DND-41 (cell line): ENCODE results near the gene SPNS1.
A peak's percentile ranks its signal among the peaks of the same experiment; 100 is the strongest.
"Not testable (repeated sequence)": the region's sequence is repeated elsewhere in the genome, so short reads cannot be mapped to it uniquely, and the experiment has no call there.

Source experiments
- ATAC-seq: fragments of 200-7000 bp; cut with Tn5 transposase; 3 replicates; pipeline ENCODE4 v1.9.1; 2021; ENCODE audit warnings: low read depth; ENCODE audit not compliant: insufficient read depth
- DNase-seq: peaks from one replicate; pipeline ENCODE4 v3.0.0-alpha.2; 2020
- H2AFZ ChIP-seq: 2 replicates; pipeline ENCODE4 v1.6.0; 2012; ENCODE audit warnings: low read depth, low read length
- H3K27ac ChIP-seq: 2 replicates; pipeline ENCODE4 v1.5.1; 2012; ENCODE audit warnings: low read length, inconsistent platforms
- H3K27me3 ChIP-seq: fragments of 200-600 bp; sonication (generic); 2 replicates; pipeline ENCODE4 v1.6.0; 2012; ENCODE audit warnings: low read length, mild to moderate bottlenecking, inconsistent platforms; ENCODE audit not compliant: insufficient read depth, poor library complexity
- H3K36me3 ChIP-seq: 2 replicates; pipeline ENCODE4 v1.5.1; 2012; ENCODE audit warnings: low read length, inconsistent platforms; ENCODE audit not compliant: insufficient read depth
- H3K4me1 ChIP-seq: 2 replicates; pipeline ENCODE4 v1.5.1; 2012; ENCODE audit warnings: mild to moderate bottlenecking, low read length; ENCODE audit not compliant: insufficient read depth
- H3K4me2 ChIP-seq: 2 replicates; pipeline ENCODE4 v1.6.0; 2012; ENCODE audit warnings: mild to moderate bottlenecking, moderate library complexity, low read length, inconsistent platforms; ENCODE audit not compliant: insufficient read depth
- H3K4me3 ChIP-seq, 2 experiments: fragments of 200-600 bp in 1 of 2; shearing (Covaris generic) in 1 of 2; 2 replicates each; pipeline ENCODE4 v1.5.1; 2012 to 2016; ENCODE audit warnings: inconsistent platforms in 2 of 2, low read length in 2 of 2, mild to moderate bottlenecking in 2 of 2, low read depth in 1 of 2, moderate library complexity in 1 of 2
- H3K79me2 ChIP-seq: 2 replicates; pipeline ENCODE4 v1.6.0; 2012; ENCODE audit warnings: low read length, inconsistent platforms; ENCODE audit not compliant: insufficient read depth
- H3K9ac ChIP-seq: 2 replicates; pipeline ENCODE4 v1.6.0; 2012; ENCODE audit warnings: low read depth, mild to moderate bottlenecking, inconsistent platforms, low read length, moderate library complexity
- H3K9me3 ChIP-seq: 2 replicates; pipeline ENCODE4 v1.5.1; 2012; ENCODE audit warnings: low read length, moderate library complexity, mild to moderate bottlenecking, inconsistent platforms; ENCODE audit not compliant: insufficient read depth, severe bottlenecking
- H4K20me1 ChIP-seq: 2 replicates; pipeline ENCODE4 v1.6.0; 2012; ENCODE audit warnings: low read length; ENCODE audit not compliant: insufficient read depth
- CTCF ChIP-seq: IDR thresholded peaks from 2 replicates; pipeline ENCODE4 v1.5.1; 2012; ENCODE audit warnings: borderline replicate concordance, low read length, moderate library complexity, mild to moderate bottlenecking; ENCODE audit not compliant: poor library complexity, severe bottlenecking; ENCODE audit errors: extremely low read depth
- EZH2 ChIP-seq: IDR thresholded peaks from 3 replicates; pipeline ENCODE4 v1.6.1; 2012; ENCODE audit warnings: borderline replicate concordance, low read depth, mild to moderate bottlenecking, moderate library complexity, low read length, inconsistent platforms; ENCODE audit not compliant: severe bottlenecking

SPNS1 gene

GRCh38 chr16:28974007-28974436, 556 bp upstream of the SPNS1 start:
- Histone ChIP-seq H3K27me3 (no peaks in the 10 kb centered on the region), H3K27ac (peak overlapping the region; percentile 81), H3K9ac (peak overlapping the region; percentile 70), H3K79me2 (peaks cover 28% of the 10 kb centered on the region), H4K20me1 (no peaks in the 10 kb centered on the region), H3K36me3 (peaks cover 18% of the 10 kb centered on the region), H3K4me2 (peak overlapping the region; percentile 93), H3K9me3 (no peaks in the 10 kb centered on the region), H3K4me3 (peak overlapping the region; percentile 46 to 92), H2AFZ (peak overlapping the region; percentile 93), H3K4me1 (peaks cover 32% of the 10 kb centered on the region)
- ATAC-seq (peak; percentile 36), DNase-seq (peak; percentile 57)
- peak; percentile 78 for TF ChIP-seq CTCF
- TF ChIP-seq EZH2, result no peak

- H3K9ac ChIP-seq, result peak overlapping the region; percentile 70
- H3K27ac ChIP-seq, result peak overlapping the region; percentile 57
- peak overlapping the region; percentile 93 for H2AFZ ChIP-seq
- H3K79me2 ChIP-seq, result peaks cover 28% of the 10 kb centered on the region
- DNase-seq (no peak), ATAC-seq (no peak)
- TF ChIP-seq EZH2, result no peak
- TF ChIP-seq CTCF, result no peak
- H3K36me3 ChIP-seq, result peaks cover 23% of the 10 kb centered on the region
- peaks cover 32% of the 10 kb centered on the region for H3K4me1 ChIP-seq
- peak overlapping the region; percentile 93 for H3K4me2 ChIP-seq
- H4K20me1 ChIP-seq, result no peaks in the 10 kb centered on the region
- H3K27me3 ChIP-seq, result no peaks in the 10 kb centered on the region
- H3K4me3 ChIP-seq, result peak overlapping the region; percentile 46 to 92
- no peaks in the 10 kb centered on the region for H3K9me3 ChIP-seq
Observed at GRCh38 chr16:28975158-28975599, 601 bp downstream of the SPNS1 start.

- H3K4me1 ChIP-seq, result peaks cover 32% of the 10 kb centered on the region
- peaks cover 46% of the 10 kb centered on the region for H3K36me3 ChIP-seq
- no peak overlapping the region for H3K4me3 ChIP-seq
- no peak overlapping the region for H3K4me2 ChIP-seq
- H3K79me2 ChIP-seq, result peaks cover 28% of the 10 kb centered on the region
- H3K9ac ChIP-seq, result no peak overlapping the region
- H3K27me3 ChIP-seq, result no peaks in the 10 kb centered on the region
- H3K27ac ChIP-seq, result no peak overlapping the region
- ATAC-seq (no peak), DNase-seq (no peak)
- no peaks in the 10 kb centered on the region for H3K9me3 ChIP-seq
- TF ChIP-seq CTCF (peak; percentile 55), EZH2 (no peak)
- H2AFZ ChIP-seq, result no peak overlapping the region
- no peaks in the 10 kb centered on the region for H4K20me1 ChIP-seq
Observed at GRCh38 chr16:28977703-28978662, 3.4 kb downstream of the SPNS1 start.

- not testable (repeated sequence) for H3K9ac ChIP-seq, H3K27me3 ChIP-seq, DNase-seq, H2AFZ ChIP-seq, H3K27ac ChIP-seq, H4K20me1 ChIP-seq, H3K4me2 ChIP-seq, H3K4me3 ChIP-seq, H3K9me3 ChIP-seq, ATAC-seq
- Histone ChIP-seq H3K79me2 (peaks cover 12% of the 10 kb centered on the region), H3K36me3 (peaks cover 60% of the 10 kb centered on the region), H3K4me1 (peaks cover 33% of the 10 kb centered on the region)
Observed at GRCh38 chr16:28980330-28980729, 5.8 kb downstream of the SPNS1 start.
